Measurements from ENCODE around the gene C17orf50. TPM values are rescaled to one million over a fixed set of nuclear protein-coding genes. Genes with fewer than 3 reads are reported as not detected.

Gene C17orf50
- not detected in 2 replicates for total RNA-seq (2014; rRNA removed; shearing (Covaris generic))

GRCh38 chr17:35760587-35760986 is at the start of gene C17orf50:
Gene C17orf50 (plus strand): TSS chr17:35760887. CDS start chr17:35760942, 55 bp downstream.
- Histone ChIP-seq H3K27me3 (replicated peaks) (no peaks in the 10 kb centered on the region), H3K27ac (no peak within 1 kb of the TSS), H3K4me3 (no peak within 1 kb of the TSS), H3K4me1 (replicated peaks) (peaks cover 18% of the 10 kb centered on the region), H3K36me3 (no peaks in the 10 kb centered on the region), H3K9me3 (replicated peaks) (no peaks in the 10 kb centered on the region; the same call in 1 of the 2 replicates)
- no peak for DNase-seq (ENCODE audit: low read depth in 1 of 2, low spot score in 2 of 2)

DNA sequence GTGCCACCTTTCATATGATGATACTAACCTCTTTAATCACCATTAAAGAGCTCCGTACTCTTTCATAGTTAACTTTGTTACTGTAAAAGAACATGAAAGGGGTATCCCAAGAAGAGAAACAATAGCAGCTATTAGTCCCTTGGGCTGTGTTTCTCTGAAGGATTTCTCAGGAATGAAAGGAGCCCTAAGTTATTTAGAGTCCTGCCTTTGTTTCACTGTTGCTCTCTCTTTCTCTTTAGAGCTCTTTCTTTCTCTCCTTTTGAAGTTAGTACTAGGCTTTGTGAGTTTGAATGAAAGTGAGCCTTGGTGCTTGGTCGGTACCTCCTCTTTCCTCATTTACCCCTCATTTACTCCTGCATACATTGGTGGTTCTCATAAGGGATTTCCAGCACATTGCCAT is 49.7 kb upstream of the C17orf50 start:
- H3K27me3 ChIP-seq (replicated peaks), result no peaks in the 10 kb centered on the region
- DNase-seq (ENCODE audit: low read depth in 1 of 2, low spot score in 2 of 2), result no peak

DNA sequence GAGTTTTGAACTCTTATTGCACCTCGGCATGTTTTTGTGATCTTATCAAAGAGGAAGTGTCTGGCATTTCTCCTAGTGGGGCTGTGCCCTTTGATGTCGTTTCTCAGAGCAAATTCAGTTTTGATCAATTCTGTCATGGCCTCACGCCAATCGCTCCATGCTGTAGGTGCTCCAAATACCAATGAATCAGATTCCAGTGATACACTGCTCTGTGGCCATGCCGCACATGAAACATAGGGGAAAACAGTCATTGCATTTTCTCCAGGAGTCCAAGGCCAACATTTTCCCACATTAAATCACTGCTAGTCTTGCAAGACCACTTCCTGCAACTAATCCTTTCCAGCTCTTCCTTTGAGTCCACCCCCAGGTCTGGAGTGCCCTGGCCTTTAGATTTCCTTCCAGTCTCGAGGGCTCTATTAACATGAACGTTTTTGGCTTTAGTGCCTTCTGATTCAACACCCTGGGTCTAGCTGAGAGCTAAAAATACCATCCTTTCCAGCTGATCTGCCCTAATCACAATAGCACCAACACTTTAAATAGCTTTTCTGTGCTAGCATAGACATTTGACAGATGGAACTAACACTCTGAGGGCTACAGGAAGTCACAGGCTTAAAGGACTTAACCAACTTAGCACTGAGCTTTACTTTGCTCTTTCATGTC is 47.5 kb upstream of the C17orf50 start:
- no peaks in the 10 kb centered on the region for H3K4me1 ChIP-seq (replicated peaks)
- H3K27ac ChIP-seq, result no peak overlapping the region
- H3K27me3 ChIP-seq (replicated peaks), result no peaks in the 10 kb centered on the region
- no peak overlapping the region for H3K4me3 ChIP-seq
- no peak for DNase-seq (ENCODE audit: low read depth in 1 of 2, low spot score in 2 of 2)
- no peaks in the 10 kb centered on the region for H3K9me3 ChIP-seq (replicated peaks)
- H3K36me3 ChIP-seq, result peaks cover 96% of the 10 kb centered on the region

More for the DNA sequence above, 49.7 kb upstream of the C17orf50 start:
- Histone ChIP-seq H3K36me3 (peaks cover 87% of the 10 kb centered on the region), H3K4me1 (replicated peaks) (no peaks in the 10 kb centered on the region), H3K4me3 (no peak overlapping the region), H3K27ac (no peak overlapping the region), H3K9me3 (replicated peaks) (no peaks in the 10 kb centered on the region)

GRCh38 chr17:35714988-35715387 is 45.7 kb upstream of the C17orf50 start:
- Histone ChIP-seq H3K9me3 (replicated peaks) (no peaks in the 10 kb centered on the region), H3K27ac (no peak overlapping the region), H3K36me3 (peaks cover 94% of the 10 kb centered on the region), H3K27me3 (replicated peaks) (no peaks in the 10 kb centered on the region), H3K4me3 (no peak overlapping the region), H3K4me1 (replicated peaks) (no peaks in the 10 kb centered on the region)
- DNase-seq (ENCODE audit: low read depth in 1 of 2, low spot score in 2 of 2), result no peak

GRCh38 chr17:35715416-35715815 is 45.3 kb upstream of the C17orf50 start:
- DNase-seq (ENCODE audit: low read depth in 1 of 2, low spot score in 2 of 2), result no peak
- H3K27ac ChIP-seq, result no peak overlapping the region
- no peak overlapping the region for H3K4me3 ChIP-seq
- no peaks in the 10 kb centered on the region for H3K4me1 ChIP-seq (replicated peaks)
- H3K9me3 ChIP-seq (replicated peaks), result no peaks in the 10 kb centered on the region
- peaks cover 92% of the 10 kb centered on the region for H3K36me3 ChIP-seq
- H3K27me3 ChIP-seq (replicated peaks), result no peaks in the 10 kb centered on the region

- Histone ChIP-seq H3K4me3 (no peak overlapping the region), H3K4me1 (replicated peaks) (no peaks in the 10 kb centered on the region), H3K27ac (no peak overlapping the region), H3K36me3 (peaks cover 91% of the 10 kb centered on the region), H3K27me3 (replicated peaks) (no peaks in the 10 kb centered on the region), H3K9me3 (replicated peaks) (no peaks in the 10 kb centered on the region)
- DNase-seq (ENCODE audit: low read depth in 1 of 2, low spot score in 2 of 2), result no peak
Observed at GRCh38 chr17:35716173-35716572, 44.5 kb upstream of the C17orf50 start.

- no peak overlapping the region for H3K27ac ChIP-seq
- no peak for DNase-seq (ENCODE audit: low read depth in 1 of 2, low spot score in 2 of 2)
Observed at GRCh38 chr17:35716897-35717465, 43.7 kb upstream of the C17orf50 start.

GRCh38 chr17:35717475-35717874 is 43.2 kb upstream of the C17orf50 start:
- H3K9me3 ChIP-seq (replicated peaks), result no peaks in the 10 kb centered on the region
- no peaks in the 10 kb centered on the region for H3K4me1 ChIP-seq (replicated peaks)
- no peak overlapping the region for H3K27ac ChIP-seq
- peaks cover 95% of the 10 kb centered on the region for H3K36me3 ChIP-seq
- DNase-seq (ENCODE audit: low read depth in 1 of 2, low spot score in 2 of 2), result no peak
- no peak overlapping the region for H3K4me3 ChIP-seq
- H3K27me3 ChIP-seq (replicated peaks), result no peaks in the 10 kb centered on the region

More at GRCh38 chr17:35716897-35717465, 43.7 kb upstream of the C17orf50 start:
- Histone ChIP-seq H3K27me3 (replicated peaks) (no peaks in the 10 kb centered on the region), H3K4me3 (no peak overlapping the region), H3K4me1 (replicated peaks) (no peaks in the 10 kb centered on the region), H3K36me3 (peaks cover 95% of the 10 kb centered on the region), H3K9me3 (replicated peaks) (no peaks in the 10 kb centered on the region)

DNA sequence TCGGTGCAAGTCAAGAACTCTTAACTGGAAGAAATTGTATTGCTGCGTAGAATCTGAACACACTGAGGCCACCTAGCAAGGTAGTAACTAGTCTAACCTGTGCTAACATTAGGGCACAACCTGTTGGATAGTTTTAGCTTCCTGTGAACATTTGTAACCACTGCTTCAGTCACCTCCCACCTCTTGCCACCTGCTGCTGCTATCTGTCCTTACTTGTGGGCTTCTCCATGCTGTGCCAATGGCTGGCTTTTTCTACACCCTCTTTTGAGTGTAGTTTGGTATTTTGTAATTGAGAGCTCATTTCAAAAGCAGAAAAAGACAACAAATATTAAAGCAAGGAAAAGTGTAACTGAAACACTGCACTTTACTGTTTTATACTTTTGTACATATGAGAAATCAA is 37.0 kb upstream of the C17orf50 start:
- Histone ChIP-seq H3K27me3 (replicated peaks) (no peaks in the 10 kb centered on the region), H3K27ac (no peak overlapping the region), H3K9me3 (replicated peaks) (no peaks in the 10 kb centered on the region), H3K36me3 (peaks cover 86% of the 10 kb centered on the region), H3K4me3 (no peak overlapping the region), H3K4me1 (replicated peaks) (peaks cover 10% of the 10 kb centered on the region)
- DNase-seq (ENCODE audit: low read depth in 1 of 2, low spot score in 2 of 2), result no peak

DNA sequence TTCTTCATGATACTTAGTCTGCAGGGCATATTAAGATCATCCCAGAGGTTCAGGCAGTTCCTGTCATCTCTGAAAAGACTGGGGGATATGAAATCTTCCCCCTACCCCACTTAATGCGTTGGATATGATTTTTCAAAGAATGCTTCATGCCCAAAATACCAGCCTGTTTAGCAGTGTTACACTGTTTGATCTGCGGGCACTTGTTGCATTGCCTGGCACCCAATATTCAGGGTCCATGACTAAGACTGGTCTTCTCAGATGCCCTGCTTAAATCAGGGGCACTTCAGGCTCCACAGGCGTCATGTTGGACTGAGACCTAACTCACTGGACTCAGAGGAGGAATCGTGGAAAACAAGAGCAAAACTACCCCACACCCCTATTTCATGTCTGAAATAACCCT is 35.6 kb upstream of the C17orf50 start:
- Histone ChIP-seq H3K4me1 (replicated peaks) (peaks cover 10% of the 10 kb centered on the region), H3K9me3 (replicated peaks) (no peaks in the 10 kb centered on the region), H3K36me3 (peaks cover 73% of the 10 kb centered on the region), H3K27me3 (replicated peaks) (no peaks in the 10 kb centered on the region), H3K4me3 (no peak overlapping the region), H3K27ac (no peak overlapping the region)
- DNase-seq (ENCODE audit: low read depth in 1 of 2, low spot score in 2 of 2), result no peak

GRCh38 chr17:35725802-35726126 is 34.9 kb upstream of the C17orf50 start:
- H3K4me3 ChIP-seq, result no peak overlapping the region
- H3K9me3 ChIP-seq (replicated peaks), result no peaks in the 10 kb centered on the region
- no peaks in the 10 kb centered on the region for H3K27me3 ChIP-seq (replicated peaks)
- H3K27ac ChIP-seq, result no peak overlapping the region
- peaks cover 10% of the 10 kb centered on the region for H3K4me1 ChIP-seq (replicated peaks)
- H3K36me3 ChIP-seq, result peaks cover 69% of the 10 kb centered on the region
- no peak for DNase-seq (ENCODE audit: low read depth in 1 of 2, low spot score in 2 of 2)

GRCh38 chr17:35726127-35726952 is 34.3 kb upstream of the C17orf50 start:
- peaks cover 64% of the 10 kb centered on the region for H3K36me3 ChIP-seq
- no peak overlapping the region for H3K4me3 ChIP-seq
- no peak overlapping the region for H3K27ac ChIP-seq
- peak; percentile 44 to 77 for DNase-seq (ENCODE audit: low read depth in 1 of 2, low spot score in 2 of 2)
- no peaks in the 10 kb centered on the region for H3K9me3 ChIP-seq (replicated peaks)
- peaks cover 15% of the 10 kb centered on the region for H3K4me1 ChIP-seq (replicated peaks)
- no peaks in the 10 kb centered on the region; the same call in 1 of the 2 replicates for H3K27me3 ChIP-seq (replicated peaks)

DNA sequence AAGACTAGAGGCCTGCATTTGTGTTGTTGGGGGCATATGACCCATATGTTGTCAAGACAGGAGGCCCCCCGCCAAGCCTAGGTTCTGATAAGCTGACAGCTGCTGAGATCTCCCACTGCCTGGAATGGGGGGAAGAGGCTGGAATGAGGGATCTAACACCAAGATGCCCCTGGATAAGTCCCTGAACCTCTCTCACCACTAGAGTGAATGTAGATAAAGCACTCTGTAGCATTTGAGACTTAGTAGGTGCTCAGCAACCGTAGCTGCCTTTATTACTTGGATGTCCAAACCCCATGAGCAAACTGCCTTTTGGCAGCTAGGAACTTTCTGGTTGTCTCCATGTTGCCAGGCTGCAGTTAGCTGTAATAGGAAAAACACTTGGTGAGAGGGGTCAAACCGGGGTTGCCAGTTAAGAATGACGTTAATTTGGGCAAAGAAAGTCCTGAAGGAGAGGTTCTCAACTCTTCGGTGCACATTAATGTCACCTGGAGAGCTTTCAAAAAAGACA is 33.7 kb upstream of the C17orf50 start:
- Histone ChIP-seq H3K27ac (no peak overlapping the region), H3K36me3 (peaks cover 57% of the 10 kb centered on the region), H3K4me1 (replicated peaks) (peaks cover 17% of the 10 kb centered on the region), H3K27me3 (replicated peaks) (no peaks in the 10 kb centered on the region; the same call in 1 of the 2 replicates), H3K4me3 (no peak overlapping the region), H3K9me3 (replicated peaks) (no peaks in the 10 kb centered on the region)
- no peak for DNase-seq (ENCODE audit: low read depth in 1 of 2, low spot score in 2 of 2)

GRCh38 chr17:35727635-35728034 is 33.1 kb upstream of the C17orf50 start:
- Histone ChIP-seq H3K27ac (no peak overlapping the region), H3K4me1 (replicated peaks) (peaks cover 17% of the 10 kb centered on the region), H3K9me3 (replicated peaks) (no peaks in the 10 kb centered on the region), H3K27me3 (replicated peaks) (no peaks in the 10 kb centered on the region; the same call in none of the 2 replicates), H3K36me3 (peaks cover 51% of the 10 kb centered on the region), H3K4me3 (no peak overlapping the region)
- no peak for DNase-seq (ENCODE audit: low read depth in 1 of 2, low spot score in 2 of 2)
